Activated CD8-positive, alpha-beta memory T cell treated with anti-CD3 and anti-CD28 coated beads for 48 hours (primary cell): ENCODE data around the gene DHCR24.

Source experiments
- DNase-seq, 3 experiments: peaks; one replicate each; pipeline ENCODE4 v3.0.0-alpha.2; 2020; ENCODE audit warnings: low read depth in 2 of 3, low spot score in 2 of 3

DHCR24 gene

GRCh38 chr1:54818461-54819194 is 68.4 kb downstream of the DHCR24 start:
- no peak for DNase-seq

- DNase-seq, result no peak
These were observed 70.0 kb downstream of the DHCR24 start for GRCh38 chr1:54816951-54817350.

- no peak for DNase-seq
These were observed 70.9 kb downstream of the DHCR24 start for GRCh38 chr1:54816130-54816529.

DNA sequence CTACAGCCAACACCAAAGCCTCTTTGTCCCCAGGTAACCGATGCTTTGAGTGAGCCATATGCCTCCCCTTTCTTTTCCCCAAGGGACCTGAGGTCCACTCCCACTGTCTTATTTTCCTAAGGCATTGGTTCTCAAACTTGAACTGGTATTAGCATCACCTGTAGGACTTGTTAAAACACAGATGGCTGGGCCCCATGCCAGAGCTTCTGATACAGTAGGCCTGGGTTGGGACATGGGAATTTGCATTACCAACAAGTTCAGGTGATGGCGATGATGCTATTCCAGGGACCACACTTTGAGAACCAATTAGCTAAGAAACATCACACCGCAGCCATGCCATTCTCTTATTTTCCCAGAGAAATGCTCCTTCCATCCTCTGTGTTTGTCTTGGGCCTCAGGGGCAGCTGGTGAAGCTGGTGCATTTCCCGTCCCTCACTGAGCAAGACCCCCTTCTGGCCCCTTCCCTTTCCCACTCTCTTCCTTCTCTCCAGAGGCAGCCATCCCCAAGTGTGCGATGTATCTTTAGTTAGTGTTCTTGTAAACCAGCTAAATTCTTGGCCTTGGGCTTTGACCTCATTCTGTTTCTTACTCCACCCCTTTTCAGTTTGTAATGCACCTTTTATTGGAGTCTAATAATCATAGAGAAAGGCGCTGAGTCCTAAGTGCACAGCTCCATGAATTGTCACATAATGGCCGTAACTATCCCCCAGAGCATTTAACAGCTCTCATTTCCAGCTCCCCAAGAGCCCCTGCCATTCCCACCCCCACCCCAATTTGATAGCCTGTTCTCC is 71.7 kb downstream of the DHCR24 start:
- DNase-seq, result no peak

GRCh38 chr1:54814571-54814970 is 72.4 kb downstream of the DHCR24 start:
- no peak for DNase-seq

GRCh38 chr1:54814126-54814498 is 72.9 kb downstream of the DHCR24 start:
- no peak for DNase-seq

DNA sequence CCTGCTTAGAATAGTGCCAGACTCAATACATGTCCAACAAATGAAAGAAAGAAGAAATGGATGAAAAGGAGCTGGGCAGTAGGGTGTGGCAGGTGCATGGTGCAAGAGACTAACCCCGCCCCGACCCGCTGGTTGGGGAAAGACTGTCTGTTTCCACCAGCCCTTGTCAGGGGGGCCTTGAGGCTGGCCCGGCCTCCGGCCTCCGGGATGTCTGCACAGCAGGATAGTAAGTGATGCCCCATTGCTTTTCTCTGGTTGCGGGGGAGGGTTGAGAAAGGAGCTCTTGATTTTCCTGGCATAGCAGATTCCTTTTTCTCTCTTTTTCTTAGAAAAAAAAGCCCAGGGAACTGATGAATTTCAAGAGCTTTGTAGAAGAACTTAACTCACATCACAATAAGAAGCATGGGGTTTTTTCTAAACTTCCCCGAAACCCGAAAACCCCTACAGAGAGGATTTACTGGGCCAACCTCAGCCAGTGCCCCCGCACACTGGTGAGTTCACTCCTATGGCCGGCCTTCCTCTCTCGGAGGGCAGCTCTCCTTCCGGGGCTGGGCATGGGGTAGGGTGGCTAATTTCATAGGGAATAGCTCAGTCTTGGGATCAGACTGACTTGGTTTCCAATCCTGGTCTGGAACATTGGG is 73.4 kb downstream of the DHCR24 start:
- no peak for DNase-seq

DNA sequence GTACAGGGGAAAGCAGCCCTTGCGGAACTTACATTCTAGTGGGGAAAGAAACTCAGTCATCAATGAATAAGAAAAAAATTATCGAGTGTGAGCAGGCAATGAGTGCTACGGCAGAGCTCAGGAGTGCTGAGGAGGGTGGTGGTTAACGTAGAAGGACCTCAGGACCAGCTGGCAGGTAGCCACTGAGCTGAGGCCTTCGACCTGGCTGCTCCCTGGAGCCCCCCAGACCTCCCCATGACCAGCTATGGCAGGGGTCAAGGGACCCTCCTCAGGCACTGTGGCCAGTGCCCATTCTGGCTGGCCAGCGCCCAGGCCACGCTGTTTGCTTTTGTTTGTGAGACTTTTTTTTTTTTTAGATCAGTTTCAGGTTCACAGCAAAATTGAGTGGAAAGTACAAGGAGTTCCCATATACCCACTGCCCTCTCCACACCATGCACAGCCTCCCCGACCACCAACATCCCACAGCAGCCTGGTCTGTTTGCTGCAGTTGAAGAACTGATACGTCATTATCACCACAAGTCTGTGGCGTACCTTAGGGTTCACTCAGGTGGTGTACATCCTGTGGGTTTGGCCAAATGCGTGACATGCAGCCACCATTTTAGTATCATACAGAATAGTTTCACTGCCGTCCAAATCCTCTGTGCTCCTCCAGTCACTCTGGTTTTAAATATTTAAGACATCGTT is 74.1 kb downstream of the DHCR24 start:
- DNase-seq, result no peak

DNA sequence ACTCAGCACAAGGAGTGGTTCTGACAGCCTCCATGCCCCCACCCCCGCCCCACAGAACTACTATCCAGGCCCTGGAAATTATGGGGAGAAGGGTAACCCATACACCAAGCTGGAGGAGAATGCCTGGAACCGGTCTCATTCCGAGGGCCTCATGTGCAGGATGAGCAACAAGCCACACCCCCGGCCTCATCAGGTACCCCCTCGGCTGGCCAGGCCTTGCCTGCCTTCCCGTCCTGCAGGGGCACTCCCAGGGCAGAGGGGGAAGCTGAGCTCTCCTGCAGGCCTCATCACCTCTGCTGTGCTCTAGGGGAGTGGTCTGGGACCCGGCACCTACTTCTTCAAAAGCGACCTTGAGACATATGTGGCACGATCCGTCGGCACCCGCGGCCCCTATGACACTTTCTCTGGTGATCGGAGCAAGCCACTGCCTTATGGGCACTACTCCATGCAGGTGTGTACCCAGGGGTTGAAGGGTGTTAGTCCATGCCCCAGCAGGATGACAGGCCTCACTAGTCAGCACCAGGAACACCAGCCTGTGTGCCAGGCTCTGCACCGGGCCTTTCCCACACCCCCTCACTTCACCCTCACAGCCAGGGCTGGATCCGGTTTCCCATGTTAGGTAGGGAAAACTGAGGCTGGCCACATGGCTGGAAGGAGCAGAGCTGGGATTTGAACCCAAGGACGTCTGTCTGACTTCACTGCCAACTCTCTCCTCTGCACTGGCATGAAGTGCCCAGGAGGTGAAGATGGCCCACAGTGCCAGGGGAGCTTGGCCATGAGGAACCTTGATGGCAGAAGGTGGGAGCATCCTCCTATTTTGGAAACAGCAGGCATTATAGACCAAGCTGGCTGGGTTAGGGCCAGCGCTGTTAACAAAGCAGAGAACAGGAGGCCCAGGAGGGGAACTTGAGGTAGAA is 75.0 kb downstream of the DHCR24 start:
- no peak for DNase-seq

DNA sequence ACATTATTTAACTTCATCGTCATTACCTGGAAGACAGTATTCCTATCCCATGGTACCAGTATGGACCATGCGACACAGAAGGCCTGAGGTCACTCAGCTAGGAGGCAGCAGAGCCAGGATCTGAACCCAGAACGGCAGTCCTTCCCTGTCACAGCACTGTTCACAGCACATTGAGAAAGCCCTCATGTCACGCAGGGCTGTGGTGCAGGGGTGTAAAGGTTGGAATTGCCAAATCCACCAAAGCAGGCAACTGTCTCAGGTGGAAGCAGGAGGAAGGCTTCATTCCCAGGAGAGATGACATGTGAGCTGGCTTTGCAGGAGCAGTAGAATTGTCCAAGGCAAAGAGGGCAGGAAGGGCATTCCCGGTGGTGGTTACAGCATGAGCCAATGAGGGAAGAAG is 75.9 kb downstream of the DHCR24 start:
- no peak for DNase-seq

DNA sequence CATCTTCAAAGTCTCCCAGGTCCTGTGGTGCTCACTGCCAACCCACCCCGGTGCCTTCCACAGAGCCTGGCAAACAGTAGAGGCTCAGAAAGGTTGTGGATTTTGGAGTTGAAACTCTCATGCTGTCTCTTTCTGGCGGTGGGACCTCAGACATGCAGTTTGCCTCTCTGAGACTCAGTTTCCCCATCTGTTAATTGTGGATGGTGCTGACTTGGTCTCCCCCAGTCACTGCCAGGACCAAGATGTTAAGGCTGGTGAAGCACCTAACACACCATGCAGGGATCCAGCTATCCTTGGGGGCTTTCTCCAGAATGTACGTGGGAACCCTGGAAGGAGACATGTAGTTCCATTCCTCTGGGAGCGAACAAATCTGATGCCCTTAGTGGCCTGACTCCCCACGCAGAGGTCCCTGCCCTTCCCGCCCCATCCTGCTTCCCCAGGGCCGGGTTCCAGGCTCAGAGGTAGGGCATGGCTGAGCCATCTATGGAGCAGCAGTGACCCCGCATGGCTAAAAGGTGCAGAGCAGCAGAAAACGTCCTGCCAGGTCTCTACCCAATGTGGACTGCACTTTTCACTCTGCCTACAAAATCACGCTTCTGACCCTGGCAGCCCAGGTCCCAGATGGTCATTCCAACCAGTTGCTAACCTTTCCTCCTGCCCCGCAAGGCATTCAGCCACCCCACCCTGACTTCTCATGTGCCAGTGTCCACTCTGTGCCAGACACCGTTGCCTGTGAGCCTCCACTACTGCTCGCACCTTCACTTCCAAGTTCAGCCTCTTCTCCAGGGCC is 76.6 kb downstream of the DHCR24 start:
- peak in 2 of 3 experiments; percentile 22 to 59 for DNase-seq

DNA sequence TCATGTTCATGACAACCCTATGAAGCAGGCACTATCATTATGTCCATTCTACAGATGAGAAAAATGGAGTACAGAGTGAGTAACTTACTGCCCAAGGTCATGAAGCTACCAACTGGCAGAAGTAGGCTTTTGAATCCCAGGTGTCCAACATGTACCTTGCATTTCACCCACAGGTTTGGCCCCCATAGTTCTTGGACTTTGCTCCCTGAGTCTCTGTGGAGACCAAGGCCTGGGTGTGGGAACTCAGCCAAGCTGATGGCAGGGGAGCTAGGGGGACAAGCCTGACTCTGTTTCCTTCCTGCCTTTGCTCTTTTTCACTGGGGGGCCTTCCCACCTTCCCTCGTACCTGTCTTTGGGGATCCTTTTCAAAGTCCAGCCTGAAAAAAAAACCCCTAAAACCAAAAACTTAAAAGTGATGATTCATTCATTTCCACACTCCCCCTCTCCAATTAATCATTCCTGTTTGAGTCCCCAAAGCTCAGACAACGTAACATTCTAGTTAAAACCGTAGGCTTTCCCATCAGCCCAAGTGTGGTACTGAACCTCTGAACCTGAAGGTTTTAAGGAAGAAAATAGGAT is 77.4 kb downstream of the DHCR24 start:
- no peak for DNase-seq

- no peak for DNase-seq
These were observed 78.4 kb downstream of the DHCR24 start for GRCh38 chr1:54808443-54809207.

DNA sequence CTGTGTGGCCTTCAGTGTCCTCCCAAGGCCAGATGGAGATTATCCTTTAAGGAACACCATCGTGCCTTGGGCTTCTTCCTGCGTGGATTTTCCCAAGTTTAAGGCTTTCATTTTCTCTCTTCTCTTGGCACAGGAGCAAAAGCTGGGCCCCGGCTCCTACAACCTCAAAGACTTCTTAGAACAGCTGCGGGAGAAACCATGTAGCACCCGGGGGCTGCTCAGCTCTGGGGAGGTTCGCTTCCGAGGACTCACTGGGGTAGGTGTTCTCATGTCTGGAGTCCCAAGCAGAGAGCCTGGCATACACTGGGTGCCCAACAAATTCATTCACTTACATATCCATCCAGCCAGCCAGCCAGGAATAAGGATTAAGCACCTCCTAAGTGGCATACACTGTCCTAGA is 79.2 kb downstream of the DHCR24 start:
- no peak for DNase-seq

GRCh38 chr1:54806931-54807611 is 79.9 kb downstream of the DHCR24 start:
- DNase-seq, result no peak

- no peak for DNase-seq
These were observed 81.0 kb downstream of the DHCR24 start for GRCh38 chr1:54805981-54806381.

GRCh38 chr1:54805466-54805865 is 81.5 kb downstream of the DHCR24 start:
- DNase-seq, result no peak
